GM13977 (cell line): ENCODE results near the gene THSD4.

ENCODE experiments used
- DNase-seq: peaks from one replicate; pipeline ENCODE4 v3.0.0; 2012; ENCODE audit warnings: low spot score
- in situ Hi-C: fragments of 300-500 bp; cut with MboI; formaldehyde crosslinking; loops from one replicate; pipeline ENCODE4 v1.12.0; 2022; ENCODE audit warnings: low sequenced_read_pairs, low pct_unique_long_range_greater_than_20kb, mixed read lengths, inconsistent platforms; ENCODE audit not compliant: unreplicated experiment
- TF ChIP-seq, protein P1 (sequence below): IDR thresholded peaks from 2 replicates; pipeline ENCODE4 v1.5.1; 2012; ENCODE audit warnings: mild to moderate bottlenecking, control low read depth; ENCODE audit not compliant: insufficient read depth; ENCODE audit errors: extremely low read depth, missing control alignments

THSD4 gene

GRCh38 chr15:71444032-71444810, 328.9 kb downstream of the THSD4 start:
- TF ChIP-seq, protein P1, sequence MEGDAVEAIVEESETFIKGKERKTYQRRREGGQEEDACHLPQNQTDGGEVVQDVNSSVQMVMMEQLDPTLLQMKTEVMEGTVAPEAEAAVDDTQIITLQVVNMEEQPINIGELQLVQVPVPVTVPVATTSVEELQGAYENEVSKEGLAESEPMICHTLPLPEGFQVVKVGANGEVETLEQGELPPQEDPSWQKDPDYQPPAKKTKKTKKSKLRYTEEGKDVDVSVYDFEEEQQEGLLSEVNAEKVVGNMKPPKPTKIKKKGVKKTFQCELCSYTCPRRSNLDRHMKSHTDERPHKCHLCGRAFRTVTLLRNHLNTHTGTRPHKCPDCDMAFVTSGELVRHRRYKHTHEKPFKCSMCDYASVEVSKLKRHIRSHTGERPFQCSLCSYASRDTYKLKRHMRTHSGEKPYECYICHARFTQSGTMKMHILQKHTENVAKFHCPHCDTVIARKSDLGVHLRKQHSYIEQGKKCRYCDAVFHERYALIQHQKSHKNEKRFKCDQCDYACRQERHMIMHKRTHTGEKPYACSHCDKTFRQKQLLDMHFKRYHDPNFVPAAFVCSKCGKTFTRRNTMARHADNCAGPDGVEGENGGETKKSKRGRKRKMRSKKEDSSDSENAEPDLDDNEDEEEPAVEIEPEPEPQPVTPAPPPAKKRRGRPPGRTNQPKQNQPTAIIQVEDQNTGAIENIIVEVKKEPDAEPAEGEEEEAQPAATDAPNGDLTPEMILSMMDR, result no peak
- no peak for DNase-seq
- in situ Hi-C loops, result loop anchor here (25.0 kb wide), 1 partner anchor 607 kb away; no protein-coding TSS in a partner anchor

DNA sequence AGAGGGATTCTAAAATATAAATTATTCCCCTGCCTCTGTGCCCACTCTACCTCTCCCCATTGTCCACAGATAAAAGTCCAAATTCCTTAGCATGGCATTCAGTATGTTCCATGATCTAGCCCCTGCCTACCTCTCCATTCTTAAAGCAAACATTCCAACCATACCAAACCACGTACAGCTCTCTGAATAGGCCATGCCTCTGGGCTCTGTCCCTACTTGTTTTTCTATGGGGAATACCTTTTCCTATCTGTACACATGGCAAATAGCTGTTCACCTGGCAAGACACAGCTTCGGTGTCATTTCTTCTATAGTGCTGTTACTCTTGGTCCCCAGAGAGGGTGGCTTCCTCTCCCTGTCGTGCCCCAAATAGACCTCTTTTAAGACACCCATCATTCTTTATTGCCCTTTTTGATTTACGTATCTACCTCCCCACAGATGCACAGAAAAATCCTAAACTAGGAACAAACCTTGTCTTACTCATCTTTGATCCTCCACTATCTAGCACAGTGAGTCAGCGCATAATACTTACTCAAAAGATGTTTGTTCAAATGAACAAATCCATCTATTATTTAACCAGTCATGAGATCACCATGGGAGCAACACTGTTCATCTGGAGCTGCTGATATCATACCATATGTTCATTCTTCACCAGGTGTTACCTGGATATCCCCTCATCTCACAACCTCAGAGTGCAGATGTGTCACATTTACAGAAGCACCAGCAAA, 329.8 kb downstream of the THSD4 start:
- TF ChIP-seq, protein P1, result no peak
- in situ Hi-C loops, result loop anchor here (25.0 kb wide), 1 partner anchor 608 kb away; no protein-coding TSS in a partner anchor

GRCh38 chr15:71447328-71448250, 332.3 kb downstream of the THSD4 start:
- in situ Hi-C loops, result loop anchor here (25.0 kb wide), 1 partner anchor 610 kb away; no protein-coding TSS in a partner anchor
- TF ChIP-seq, protein P1, result no peak
- no peak for DNase-seq

More for the DNA sequence above, 329.8 kb downstream of the THSD4 start:
- DNase-seq, result no peak

GRCh38 chr15:71448688-71449114, 333.4 kb downstream of the THSD4 start:
- TF ChIP-seq, protein P1, result peak; percentile 85
- in situ Hi-C loops, result loop anchor here (25.0 kb wide), 1 partner anchor 611 kb away; no protein-coding TSS in a partner anchor
- DNase-seq, result peak; percentile 33

DNA sequence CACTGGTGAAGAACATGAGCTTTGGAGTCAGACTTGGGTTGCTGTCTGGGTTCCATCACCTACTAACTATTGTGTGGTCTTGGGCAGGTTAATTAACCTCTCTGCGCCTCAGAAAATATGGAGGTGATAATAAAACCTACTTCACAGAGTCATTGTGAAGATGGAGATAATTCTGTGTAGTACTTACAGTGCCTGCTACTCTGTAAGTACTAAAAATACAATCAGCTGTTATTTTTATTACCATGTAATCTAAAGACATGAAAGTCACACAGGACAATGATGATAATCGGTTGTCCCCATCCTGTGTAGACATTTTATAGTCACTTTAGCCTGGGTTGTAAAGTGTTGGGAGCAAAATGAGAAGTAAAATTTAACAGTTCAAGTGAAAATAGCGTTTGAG, 334.1 kb downstream of the THSD4 start:
- TF ChIP-seq, protein P1, result no peak
- DNase-seq, result no peak
- in situ Hi-C loops, result loop anchor here (25.0 kb wide), 1 partner anchor 612 kb away; no protein-coding TSS in a partner anchor
